WTC11 (cell line): ENCODE measurements around the gene ERG28. TPM values are rescaled to one million over a fixed set of nuclear protein-coding genes. Genes with fewer than 3 reads are reported as not detected.

Experiments
- ATAC-seq: fragments of 200-7000 bp; cut with Tn5 transposase; 2 replicates; pipeline ENCODE4 v1.10.0; 2021; ENCODE audit warnings: mild to moderate bottlenecking, moderate library complexity
- CTCF ChIA-PET: fragments of 300-600 bp; sonication (Branson Sonifier 250); formaldehyde crosslinking; loops from one replicate; lab custom pipeline; 2021; ENCODE audit warnings: antibody characterized with exemption; lab: Charles Lee
- POLR2A ChIA-PET: fragments of 350-600 bp; sonication (Branson Sonifier 250); formaldehyde crosslinking; loops from one replicate; lab custom pipeline; 2021; ENCODE audit warnings: antibody characterized with exemption; lab: Charles Lee
- DNase-seq: peaks from one replicate; pipeline ENCODE4 v3.0.0; 2021; ENCODE audit warnings: low spot score
- H3K27ac Mint-ChIP-seq: 2 replicates; pipeline ENCODE4 v1.8.0; 2021; ENCODE audit warnings: mixed read lengths
- H3K27me3 Mint-ChIP-seq: 2 replicates; pipeline ENCODE4 v1.8.0; 2021; ENCODE audit warnings: low read depth, mild to moderate bottlenecking, moderate library complexity, mixed read lengths
- H3K36me3 Mint-ChIP-seq: 2 replicates; pipeline ENCODE4 v1.8.0; 2021; ENCODE audit warnings: mixed read lengths
- H3K4me1 Mint-ChIP-seq: 2 replicates; pipeline ENCODE4 v1.8.0; 2022; ENCODE audit warnings: mixed read lengths
- H3K4me3 Mint-ChIP-seq: 2 replicates; pipeline ENCODE4 v1.8.0; 2021; ENCODE audit warnings: mild to moderate bottlenecking, moderate library complexity, mixed read lengths
- H3K9me3 Mint-ChIP-seq: 2 replicates; pipeline ENCODE4 v1.8.0; 2021; ENCODE audit warnings: mixed read lengths
- CREM ChIP-seq: sonication (generic); formaldehyde crosslinking; IDR thresholded peaks from 2 replicates; pipeline ENCODE4 v1.8.1; 2022; ENCODE audit warnings: mild to moderate bottlenecking, missing genetic modification reagents, moderate library complexity
- ETV6 ChIP-seq: sonication (generic); formaldehyde crosslinking; IDR thresholded peaks from 2 replicates; pipeline ENCODE4 v1.8.1; 2022; ENCODE audit warnings: mild to moderate bottlenecking, missing genetic modification reagents
- HMGA2 ChIP-seq: fragments of 250-450 bp; sonication (Bioruptor Pico); IDR thresholded peaks from 2 replicates; pipeline ENCODE4 v1.4.0; 2021; ENCODE audit warnings: mild to moderate bottlenecking, moderate library complexity
- JUN ChIP-seq: sonication (generic); formaldehyde crosslinking; IDR thresholded peaks from 2 replicates; pipeline ENCODE4 v1.8.0; 2023; ENCODE audit warnings: mild to moderate bottlenecking, missing genetic modification reagents
- NFE2L1 ChIP-seq: sonication (generic); formaldehyde crosslinking; IDR thresholded peaks from 2 replicates; pipeline ENCODE4 v1.8.1; 2023; ENCODE audit warnings: missing genetic modification reagents
- NFYB ChIP-seq: sonication (generic); formaldehyde crosslinking; conservative IDR thresholded peaks from 2 replicates; pipeline ENCODE4 v1.8.0; 2022; ENCODE audit warnings: low read depth, missing genetic modification reagents
- SOX15 ChIP-seq: fragments of 250-450 bp; sonication (Bioruptor Pico); IDR thresholded peaks from 2 replicates; pipeline ENCODE4 v1.9.0; 2021; ENCODE audit warnings: mild to moderate bottlenecking
- SP1 ChIP-seq: sonication (generic); formaldehyde crosslinking; conservative IDR thresholded peaks from 2 replicates; pipeline ENCODE4 v1.8.1; 2022; ENCODE audit warnings: missing genetic modification reagents
- TCF7 ChIP-seq: sonication (generic); formaldehyde crosslinking; IDR thresholded peaks from 2 replicates; pipeline ENCODE4 v1.8.0; 2022; ENCODE audit warnings: mild to moderate bottlenecking, low read depth, missing genetic modification reagents, moderate library complexity
- TEAD4 ChIP-seq: sonication (generic); formaldehyde crosslinking; IDR thresholded peaks from 2 replicates; pipeline ENCODE4 v1.8.0; 2022; ENCODE audit warnings: mild to moderate bottlenecking, missing genetic modification reagents
- TP53 ChIP-seq: sonication (generic); formaldehyde crosslinking; IDR thresholded peaks from 2 replicates; pipeline ENCODE4 v1.8.1; 2023; ENCODE audit warnings: mild to moderate bottlenecking, missing genetic modification reagents
- total RNA-seq: library from RNA; stranded (reverse); gene quantifications from 3 replicates; pipeline ENCODE4 v1.2.3, GENCODE V29; 2021
- TF ChIP-seq, protein P1 (sequence below): sonication (generic); formaldehyde crosslinking; IDR thresholded peaks from 2 replicates; pipeline ENCODE4 v1.8.1; 2022; ENCODE audit warnings: missing genetic modification reagents, borderline replicate concordance
- TF ChIP-seq, protein P2 (sequence below): sonication (generic); formaldehyde crosslinking; IDR thresholded peaks from 2 replicates; pipeline ENCODE4 v1.8.1; 2022; ENCODE audit warnings: low read depth, missing genetic modification reagents, borderline replicate concordance
- TF ChIP-seq, protein P3 (sequence below): sonication (generic); formaldehyde crosslinking; IDR thresholded peaks from 2 replicates; pipeline ENCODE4 v1.8.1; 2023; ENCODE audit warnings: mild to moderate bottlenecking, missing genetic modification reagents, moderate library complexity
- TF ChIP-seq, protein P4 (sequence below): sonication (generic); formaldehyde crosslinking; IDR thresholded peaks from 2 replicates; pipeline ENCODE4 v1.8.1; 2022; ENCODE audit warnings: mild to moderate bottlenecking, missing genetic modification reagents, moderate library complexity, borderline replicate concordance
- TF ChIP-seq, protein P5 (sequence below): sonication (generic); formaldehyde crosslinking; IDR thresholded peaks from 2 replicates; pipeline ENCODE4 v1.8.0; 2022; ENCODE audit warnings: mild to moderate bottlenecking, missing genetic modification reagents
- TF ChIP-seq, protein P6 (sequence below): sonication (generic); formaldehyde crosslinking; IDR thresholded peaks from 2 replicates; pipeline ENCODE4 v1.8.1; 2023; ENCODE audit warnings: mild to moderate bottlenecking, missing genetic modification reagents, borderline replicate concordance
- TF ChIP-seq, protein P7 (sequence below): fragments of 200-600 bp; IDR thresholded peaks from 2 replicates; pipeline ENCODE4 v1.8.0; 2022; ENCODE audit warnings: antibody characterized with exemption

ERG28 gene
- total RNA-seq, 1 experiment from 2014 or later = 27.9 TPM

DNA sequence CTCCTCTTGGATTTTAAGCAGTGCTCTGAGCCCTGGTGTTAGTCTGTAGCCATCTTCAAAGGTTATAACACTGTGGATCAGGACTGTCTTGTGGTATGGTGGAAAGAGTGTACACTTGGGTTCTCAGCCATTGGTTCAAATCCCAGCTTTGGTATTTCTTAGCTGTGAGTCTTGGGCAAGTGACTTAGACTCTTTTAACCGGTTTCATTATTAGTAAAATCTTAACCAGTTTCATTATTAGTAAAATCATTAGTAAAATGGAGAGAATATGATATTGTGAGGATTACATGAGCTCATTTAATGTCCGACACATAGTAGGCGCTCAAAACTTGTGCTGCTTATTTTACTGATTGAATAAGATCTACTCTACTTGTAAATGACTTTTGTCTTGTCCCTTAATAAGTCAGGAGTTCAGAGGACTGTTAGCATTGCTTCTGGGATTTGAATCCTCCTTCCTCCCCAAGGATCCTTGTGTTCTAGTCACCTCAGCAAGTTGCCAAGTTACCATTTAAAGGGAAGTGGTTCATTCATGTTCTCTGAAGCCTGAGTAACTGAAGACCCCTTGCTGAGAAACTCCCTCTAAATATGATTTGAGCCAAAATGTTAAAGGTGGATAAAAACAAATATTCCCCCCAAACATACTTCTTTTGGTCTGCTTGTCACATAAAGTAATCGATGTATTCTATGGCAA, 12.8 kb upstream of the ERG28 start:
- H3K4me1 Mint-ChIP-seq = no peaks in the 10 kb centered on the region
- no peak for TF ChIP-seq HMGA2 (CRISPR knock-in tag)
- TF ChIP-seq, protein P1, sequence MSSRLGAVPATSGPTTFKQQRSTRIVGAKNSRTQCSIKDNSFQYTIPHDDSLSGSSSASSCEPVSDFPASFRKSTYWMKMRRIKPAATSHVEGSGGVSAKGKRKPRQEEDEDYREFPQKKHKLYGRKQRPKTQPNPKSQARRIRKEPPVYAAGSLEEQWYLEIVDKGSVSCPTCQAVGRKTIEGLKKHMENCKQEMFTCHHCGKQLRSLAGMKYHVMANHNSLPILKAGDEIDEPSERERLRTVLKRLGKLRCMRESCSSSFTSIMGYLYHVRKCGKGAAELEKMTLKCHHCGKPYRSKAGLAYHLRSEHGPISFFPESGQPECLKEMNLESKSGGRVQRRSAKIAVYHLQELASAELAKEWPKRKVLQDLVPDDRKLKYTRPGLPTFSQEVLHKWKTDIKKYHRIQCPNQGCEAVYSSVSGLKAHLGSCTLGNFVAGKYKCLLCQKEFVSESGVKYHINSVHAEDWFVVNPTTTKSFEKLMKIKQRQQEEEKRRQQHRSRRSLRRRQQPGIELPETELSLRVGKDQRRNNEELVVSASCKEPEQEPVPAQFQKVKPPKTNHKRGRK (CRISPR knock-in tag) = no peak
- TF ChIP-seq, all 79 proteins: peak for 0
- DNase-seq (no peak), ATAC-seq (no peak)
- Mint-ChIP-seq H3K36me3 (peaks cover 28% of the 10 kb centered on the region), H3K27ac (no peak overlapping the region), H3K9me3 (no peaks in the 10 kb centered on the region), H3K27me3 (no peaks in the 10 kb centered on the region), H3K4me3 (no peak overlapping the region)
- ChIA-PET CTCF (interaction anchor here (1.1 kb wide), 2 partner anchors 20 to 35 kb away, joined by 3 to 6 read pairs; no protein-coding TSS in a partner anchor), POLR2A (no interaction called here)

DNA sequence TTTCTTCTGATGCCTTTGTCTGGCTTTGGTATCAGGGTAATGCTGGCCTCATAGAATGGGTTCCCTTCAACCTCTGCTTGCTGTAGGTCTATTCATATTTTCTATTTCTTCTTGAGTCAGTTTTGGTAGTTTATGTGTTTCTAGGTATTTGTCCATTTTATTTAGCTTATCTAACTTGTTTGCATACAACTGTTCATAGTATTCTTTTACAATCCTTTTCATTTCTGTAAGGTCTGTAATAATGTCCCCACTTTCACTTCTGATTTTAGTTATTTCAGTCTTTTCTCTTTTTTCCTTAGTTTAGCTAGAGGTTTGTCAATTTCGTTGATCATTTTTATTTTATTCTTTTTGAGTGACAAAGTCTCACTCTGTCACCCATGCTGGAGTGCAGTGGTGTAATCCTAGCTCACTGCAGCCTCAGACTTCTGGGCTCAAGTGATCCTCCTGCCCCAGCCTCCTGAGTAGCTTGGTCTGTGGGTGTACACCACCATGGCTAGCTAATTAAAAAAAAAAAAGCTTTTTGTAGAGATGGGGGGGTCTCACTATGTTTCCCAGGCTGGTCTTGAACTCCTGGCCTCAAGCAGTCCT, 12.0 kb upstream of the ERG28 start:
- TF ChIP-seq, protein P2, sequence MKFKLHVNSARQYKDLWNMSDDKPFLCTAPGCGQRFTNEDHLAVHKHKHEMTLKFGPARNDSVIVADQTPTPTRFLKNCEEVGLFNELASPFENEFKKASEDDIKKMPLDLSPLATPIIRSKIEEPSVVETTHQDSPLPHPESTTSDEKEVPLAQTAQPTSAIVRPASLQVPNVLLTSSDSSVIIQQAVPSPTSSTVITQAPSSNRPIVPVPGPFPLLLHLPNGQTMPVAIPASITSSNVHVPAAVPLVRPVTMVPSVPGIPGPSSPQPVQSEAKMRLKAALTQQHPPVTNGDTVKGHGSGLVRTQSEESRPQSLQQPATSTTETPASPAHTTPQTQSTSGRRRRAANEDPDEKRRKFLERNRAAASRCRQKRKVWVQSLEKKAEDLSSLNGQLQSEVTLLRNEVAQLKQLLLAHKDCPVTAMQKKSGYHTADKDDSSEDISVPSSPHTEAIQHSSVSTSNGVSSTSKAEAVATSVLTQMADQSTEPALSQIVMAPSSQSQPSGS (CRISPR knock-in tag) = no peak
- no peak for TF ChIP-seq CREM (CRISPR knock-in tag)
- no peak for TF ChIP-seq TP53
- no peak for TF ChIP-seq TCF7 (CRISPR knock-in tag)
- no peak for TF ChIP-seq NFYB (CRISPR knock-in tag)
- TF ChIP-seq TEAD4 (CRISPR knock-in tag) = no peak
- no peak for TF ChIP-seq ETV6 (CRISPR knock-in tag)
- TF ChIP-seq, protein P3, sequence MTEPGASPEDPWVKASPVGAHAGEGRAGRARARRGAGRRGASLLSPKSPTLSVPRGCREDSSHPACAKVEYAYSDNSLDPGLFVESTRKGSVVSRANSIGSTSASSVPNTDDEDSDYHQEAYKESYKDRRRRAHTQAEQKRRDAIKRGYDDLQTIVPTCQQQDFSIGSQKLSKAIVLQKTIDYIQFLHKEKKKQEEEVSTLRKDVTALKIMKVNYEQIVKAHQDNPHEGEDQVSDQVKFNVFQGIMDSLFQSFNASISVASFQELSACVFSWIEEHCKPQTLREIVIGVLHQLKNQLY (CRISPR knock-in tag) = no peak
- TF ChIP-seq SP1 = no peak
- TF ChIP-seq, protein P4, sequence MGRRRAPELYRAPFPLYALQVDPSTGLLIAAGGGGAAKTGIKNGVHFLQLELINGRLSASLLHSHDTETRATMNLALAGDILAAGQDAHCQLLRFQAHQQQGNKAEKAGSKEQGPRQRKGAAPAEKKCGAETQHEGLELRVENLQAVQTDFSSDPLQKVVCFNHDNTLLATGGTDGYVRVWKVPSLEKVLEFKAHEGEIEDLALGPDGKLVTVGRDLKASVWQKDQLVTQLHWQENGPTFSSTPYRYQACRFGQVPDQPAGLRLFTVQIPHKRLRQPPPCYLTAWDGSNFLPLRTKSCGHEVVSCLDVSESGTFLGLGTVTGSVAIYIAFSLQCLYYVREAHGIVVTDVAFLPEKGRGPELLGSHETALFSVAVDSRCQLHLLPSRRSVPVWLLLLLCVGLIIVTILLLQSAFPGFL (CRISPR knock-in tag) = no peak
- TF ChIP-seq NFE2L1 (CRISPR knock-in tag) = no peak
- POLR2A ChIA-PET = interaction anchor here (0.6 kb wide), 1 partner anchor 12 kb away, joined by 3 read pairs; the partner anchor contains the start of gene TTLL5
- no peak for DNase-seq
- Mint-ChIP-seq H3K27ac (no peak overlapping the region), H3K27me3 (no peaks in the 10 kb centered on the region), H3K9me3 (no peaks in the 10 kb centered on the region), H3K4me1 (no peaks in the 10 kb centered on the region), H3K36me3 (peaks cover 28% of the 10 kb centered on the region), H3K4me3 (no peak overlapping the region)
- CTCF ChIA-PET = interaction anchor here (1.1 kb wide), 2 partner anchors 19 to 36 kb away, joined by 3 to 6 read pairs; no protein-coding TSS in a partner anchor
- no peak for ATAC-seq

DNA sequence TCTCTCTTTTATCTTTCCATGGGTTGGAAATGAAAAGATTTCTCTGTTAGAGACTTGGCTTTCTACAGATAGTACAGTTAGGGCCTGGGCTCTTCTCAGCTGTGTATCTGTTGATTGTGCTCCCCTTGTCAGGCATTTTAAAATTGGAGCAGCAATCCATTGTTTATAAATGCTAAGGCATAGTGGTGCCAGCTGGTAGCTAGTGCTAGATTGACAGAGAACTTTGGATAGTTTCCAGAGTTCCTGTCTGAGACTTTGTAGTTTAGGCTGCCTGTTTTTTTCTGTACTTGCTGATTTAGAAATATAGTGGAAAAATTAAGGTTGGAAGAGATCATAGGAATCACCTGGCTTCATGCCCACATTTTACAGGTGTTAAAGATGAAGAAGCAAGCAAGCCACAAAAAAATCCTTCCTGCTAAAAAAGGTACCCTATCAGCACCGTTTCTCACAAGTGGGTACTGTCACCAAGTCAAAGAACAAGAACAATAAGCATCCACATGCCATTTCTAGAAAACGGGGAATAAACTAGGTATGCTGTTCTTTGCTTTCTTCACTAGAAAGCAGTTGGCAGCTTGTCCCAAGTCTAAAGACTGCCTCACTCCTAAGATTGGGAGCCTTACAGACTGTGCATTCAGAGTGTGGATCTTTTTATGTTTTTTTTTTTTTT, 6.6 kb upstream of the ERG28 start:
- Mint-ChIP-seq H3K4me1 (peaks cover 4% of the 10 kb centered on the region; the same call in 1 of the 2 replicates), H3K9me3 (no peaks in the 10 kb centered on the region), H3K4me3 (no peak overlapping the region), H3K27me3 (no peaks in the 10 kb centered on the region), H3K27ac (no peak overlapping the region), H3K36me3 (peaks cover 30% of the 10 kb centered on the region)
- CTCF ChIA-PET = interaction anchor here (0.6 to 0.9 kb wide), 2 partner anchors 107 to 686 kb away, joined by 3 read pairs; no protein-coding TSS in a partner anchor
- POLR2A ChIA-PET = interaction anchor here (0.7 kb wide), 1 partner anchor 164 kb away, joined by 4 read pairs; no protein-coding TSS in a partner anchor
- DNase-seq (no peak), ATAC-seq (no peak)
- TF ChIP-seq, protein P5, sequence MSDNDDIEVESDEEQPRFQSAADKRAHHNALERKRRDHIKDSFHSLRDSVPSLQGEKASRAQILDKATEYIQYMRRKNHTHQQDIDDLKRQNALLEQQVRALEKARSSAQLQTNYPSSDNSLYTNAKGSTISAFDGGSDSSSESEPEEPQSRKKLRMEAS (CRISPR knock-in tag) = no peak
- TF ChIP-seq SP1 = no peak
- no peak for TF ChIP-seq TCF7 (CRISPR knock-in tag)
- TF ChIP-seq JUN (CRISPR knock-in tag) = no peak
- TF ChIP-seq, protein P6, sequence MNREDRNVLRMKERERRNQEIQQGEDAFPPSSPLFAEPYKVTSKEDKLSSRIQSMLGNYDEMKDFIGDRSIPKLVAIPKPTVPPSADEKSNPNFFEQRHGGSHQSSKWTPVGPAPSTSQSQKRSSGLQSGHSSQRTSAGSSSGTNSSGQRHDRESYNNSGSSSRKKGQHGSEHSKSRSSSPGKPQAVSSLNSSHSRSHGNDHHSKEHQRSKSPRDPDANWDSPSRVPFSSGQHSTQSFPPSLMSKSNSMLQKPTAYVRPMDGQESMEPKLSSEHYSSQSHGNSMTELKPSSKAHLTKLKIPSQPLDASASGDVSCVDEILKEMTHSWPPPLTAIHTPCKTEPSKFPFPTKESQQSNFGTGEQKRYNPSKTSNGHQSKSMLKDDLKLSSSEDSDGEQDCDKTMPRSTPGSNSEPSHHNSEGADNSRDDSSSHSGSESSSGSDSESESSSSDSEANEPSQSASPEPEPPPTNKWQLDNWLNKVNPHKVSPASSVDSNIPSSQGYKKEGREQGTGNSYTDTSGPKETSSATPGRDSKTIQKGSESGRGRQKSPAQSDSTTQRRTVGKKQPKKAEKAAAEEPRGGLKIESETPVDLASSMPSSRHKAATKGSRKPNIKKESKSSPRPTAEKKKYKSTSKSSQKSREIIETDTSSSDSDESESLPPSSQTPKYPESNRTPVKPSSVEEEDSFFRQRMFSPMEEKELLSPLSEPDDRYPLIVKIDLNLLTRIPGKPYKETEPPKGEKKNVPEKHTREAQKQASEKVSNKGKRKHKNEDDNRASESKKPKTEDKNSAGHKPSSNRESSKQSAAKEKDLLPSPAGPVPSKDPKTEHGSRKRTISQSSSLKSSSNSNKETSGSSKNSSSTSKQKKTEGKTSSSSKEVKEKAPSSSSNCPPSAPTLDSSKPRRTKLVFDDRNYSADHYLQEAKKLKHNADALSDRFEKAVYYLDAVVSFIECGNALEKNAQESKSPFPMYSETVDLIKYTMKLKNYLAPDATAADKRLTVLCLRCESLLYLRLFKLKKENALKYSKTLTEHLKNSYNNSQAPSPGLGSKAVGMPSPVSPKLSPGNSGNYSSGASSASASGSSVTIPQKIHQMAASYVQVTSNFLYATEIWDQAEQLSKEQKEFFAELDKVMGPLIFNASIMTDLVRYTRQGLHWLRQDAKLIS (CRISPR knock-in tag) = no peak
- TF ChIP-seq SOX15 (CRISPR knock-in tag) = no peak
- TF ChIP-seq, protein P7, sequence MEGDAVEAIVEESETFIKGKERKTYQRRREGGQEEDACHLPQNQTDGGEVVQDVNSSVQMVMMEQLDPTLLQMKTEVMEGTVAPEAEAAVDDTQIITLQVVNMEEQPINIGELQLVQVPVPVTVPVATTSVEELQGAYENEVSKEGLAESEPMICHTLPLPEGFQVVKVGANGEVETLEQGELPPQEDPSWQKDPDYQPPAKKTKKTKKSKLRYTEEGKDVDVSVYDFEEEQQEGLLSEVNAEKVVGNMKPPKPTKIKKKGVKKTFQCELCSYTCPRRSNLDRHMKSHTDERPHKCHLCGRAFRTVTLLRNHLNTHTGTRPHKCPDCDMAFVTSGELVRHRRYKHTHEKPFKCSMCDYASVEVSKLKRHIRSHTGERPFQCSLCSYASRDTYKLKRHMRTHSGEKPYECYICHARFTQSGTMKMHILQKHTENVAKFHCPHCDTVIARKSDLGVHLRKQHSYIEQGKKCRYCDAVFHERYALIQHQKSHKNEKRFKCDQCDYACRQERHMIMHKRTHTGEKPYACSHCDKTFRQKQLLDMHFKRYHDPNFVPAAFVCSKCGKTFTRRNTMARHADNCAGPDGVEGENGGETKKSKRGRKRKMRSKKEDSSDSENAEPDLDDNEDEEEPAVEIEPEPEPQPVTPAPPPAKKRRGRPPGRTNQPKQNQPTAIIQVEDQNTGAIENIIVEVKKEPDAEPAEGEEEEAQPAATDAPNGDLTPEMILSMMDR = no peak
